HCT116 (cell line): ENCODE results near the gene TJP1. TPM values are rescaled to one million over a fixed set of nuclear protein-coding genes. Genes with fewer than 3 reads are reported as not detected.

ENCODE experiments used
- ATAC-seq: fragments of 200-7000 bp; cut with Tn5 transposase; 2 replicates; pipeline ENCODE4 v1.9.1; 2020; ENCODE audit warnings: mild to moderate bottlenecking, moderate library complexity
- BruUV-seq: library from RNA; stranded (reverse); fragments of 400-500 nt; replicated peaks from 2 replicates; lab custom pipeline; 2021; lab: Mats Ljungman, UMichigan
- CTCF ChIA-PET: fragments of 300-600 bp; sonication (Branson Sonifier 250); formaldehyde crosslinking; loops from one replicate; lab custom pipeline; 2021; ENCODE audit warnings: antibody characterized with exemption; lab: Charles Lee
- POLR2A ChIA-PET: fragments of 300-600, 350-600 bp; sonication (Branson Sonifier 250); formaldehyde crosslinking; loops from one replicate; lab custom pipeline; 2021; ENCODE audit warnings: antibody characterized with exemption; lab: Charles Lee
- RAD21 ChIA-PET, 2 experiments: fragments of 300-600 bp; sonication (Branson Sonifier 250); formaldehyde crosslinking; loops; one replicate each; lab custom pipeline; 2023; ENCODE audit warnings: low total read pairs in 2 of 2; ENCODE audit not compliant: uncharacterized antibody in 2 of 2, unreplicated experiment in 2 of 2, low non-redundant PET in 1 of 2; lab: Charles Lee
- DNase-seq: peaks from one replicate; pipeline ENCODE4 v3.0.0-alpha.2; 2010; ENCODE audit warnings: low read depth, low spot score
- H2AFZ ChIP-seq: fragments of 200-600 bp; shearing (Covaris generic), sonication (generic); 2 replicates; pipeline ENCODE4 v1.6.1; 2017; ENCODE audit warnings: low read depth, mixed run types, mixed read lengths, antibody characterized with exemption, low read length; ENCODE audit not compliant: poor library complexity, severe bottlenecking
- H3K27ac ChIP-seq: 2 replicates; pipeline ENCODE4 v1.5.1; 2012; ENCODE audit warnings: low read depth, low read length
- H3K27me3 ChIP-seq: fragments of 200-600 bp; sonication (generic); 2 replicates; pipeline ENCODE4 v1.6.1; 2016; ENCODE audit warnings: mixed run types, low read length, mixed read lengths; ENCODE audit not compliant: insufficient read depth
- H3K36me3 ChIP-seq, 2 experiments: fragments of 200-500 bp in 1 of 2; fragments of 200-600 bp in 1 of 2; sonication (Bioruptor generic) in 1 of 2; sonication (generic) in 1 of 2; 2 replicates each; pipeline versions ENCODE4 v1.5.1 to v1.6.1; 2014 to 2016; ENCODE audit warnings: low read length in 2 of 2, inconsistent platforms in 1 of 2, mixed read lengths in 1 of 2, mixed run types in 1 of 2; ENCODE audit not compliant: insufficient read depth in 2 of 2, control insufficient read depth in 1 of 2
- H3K4me1 ChIP-seq, 2 experiments: fragments of 200-600 bp in 1 of 2; sonication (generic) in 1 of 2; 2 replicates each; pipeline versions ENCODE4 v1.5.1 to v1.6.1; 2012 to 2017; ENCODE audit warnings: low read length in 2 of 2, inconsistent platforms in 1 of 2, mild to moderate bottlenecking in 1 of 2, mixed read lengths in 1 of 2, mixed run types in 1 of 2, moderate library complexity in 1 of 2; ENCODE audit not compliant: insufficient read depth in 2 of 2, control insufficient read depth in 1 of 2
- H3K4me2 ChIP-seq: fragments of 200-600 bp; sonication (generic); 2 replicates; pipeline ENCODE4 v1.6.1; 2017; ENCODE audit warnings: mixed run types, low read length, mixed read lengths
- H3K4me3 ChIP-seq, 2 experiments: fragments of 200-600 bp in 1 of 2; sonication (generic) in 1 of 2; replicated peaks in 1 of 2; 2 replicates each; pipeline ENCODE4 v1.5.1; 2011 to 2016; ENCODE audit warnings: low read length in 2 of 2, control low read depth in 1 of 2, low read depth in 1 of 2, mild to moderate bottlenecking in 1 of 2, mixed read lengths in 1 of 2, mixed run types in 1 of 2
- H3K79me2 ChIP-seq: fragments of 200-600 bp; sonication (generic); 2 replicates; pipeline ENCODE4 v1.6.1; 2017; ENCODE audit warnings: mild to moderate bottlenecking, mixed run types, low read length, moderate library complexity, mixed read lengths; ENCODE audit not compliant: insufficient read depth
- H3K9ac ChIP-seq: fragments of 200-600 bp; sonication (generic); 2 replicates; pipeline ENCODE4 v1.6.1; 2016; ENCODE audit warnings: low read length, mixed read lengths
- H3K9me2 ChIP-seq: fragments of 200-600 bp; sonication (generic), shearing (Covaris generic); 2 replicates; pipeline ENCODE4 v1.6.1; 2017; ENCODE audit warnings: mixed run types, mild to moderate bottlenecking, moderate library complexity; ENCODE audit not compliant: insufficient read depth
- H3K9me3 ChIP-seq, 2 experiments: fragments of 200-500 bp in 1 of 2; fragments of 200-600 bp in 1 of 2; sonication (Bioruptor generic) in 1 of 2; sonication (generic) in 1 of 2; 2 replicates each; pipeline ENCODE4 v1.6.1; 2014 to 2017; ENCODE audit warnings: low read length in 2 of 2, mixed read lengths in 2 of 2, inconsistent platforms in 1 of 2, low read depth in 1 of 2, mild to moderate bottlenecking in 1 of 2, mixed run types in 1 of 2, moderate library complexity in 1 of 2; ENCODE audit not compliant: control insufficient read depth in 1 of 2, insufficient read depth in 1 of 2
- H4K20me1 ChIP-seq: fragments of 200-600 bp; sonication (generic), shearing (Covaris generic); 2 replicates; pipeline ENCODE4 v1.6.1; 2017; ENCODE audit warnings: mixed run types, mild to moderate bottlenecking, moderate library complexity; ENCODE audit not compliant: insufficient read depth
- CBX3 ChIP-seq: IDR thresholded peaks from 2 replicates; pipeline ENCODE4 v1.6.1; 2012; ENCODE audit warnings: low read depth
- CEBPB ChIP-seq: IDR thresholded peaks from 2 replicates; pipeline ENCODE4 v1.6.1; 2012; ENCODE audit warnings: low read depth
- FOSL1 ChIP-seq: IDR thresholded peaks from 2 replicates; pipeline ENCODE4 v1.6.1; 2012; ENCODE audit warnings: low read depth
- JUND ChIP-seq: IDR thresholded peaks from 2 replicates; pipeline ENCODE4 v1.6.1; 2012
- SP1 ChIP-seq: IDR thresholded peaks from 2 replicates; pipeline ENCODE4 v1.6.1; 2012; ENCODE audit warnings: low read depth
- SRF ChIP-seq: IDR thresholded peaks from 2 replicates; pipeline ENCODE4 v1.6.1; 2012; ENCODE audit warnings: low read depth
- TCF7L2 ChIP-seq: IDR thresholded peaks from 2 replicates; pipeline ENCODE4 v1.7.0; 2011; ENCODE audit warnings: borderline replicate concordance, inconsistent platforms; ENCODE audit not compliant: insufficient read depth, insufficient read length; ENCODE audit errors: extremely low read depth
- YY1 ChIP-seq: IDR thresholded peaks from 2 replicates; pipeline ENCODE4 v1.6.1; 2011; ENCODE audit warnings: low read length, low read depth, moderate library complexity, mild to moderate bottlenecking; ENCODE audit not compliant: insufficient replicate concordance; ENCODE audit errors: extremely low read depth
- ZNF274 ChIP-seq: fragments of 200-500 bp; sonication (Bioruptor generic); IDR thresholded peaks from 2 replicates; pipeline ENCODE4 v1.6.1; 2014; ENCODE audit warnings: mild to moderate bottlenecking, low read depth, low read length, inconsistent platforms
- intact Hi-C: fragments of 100-400 bp; cut with micrococcal nuclease; formaldehyde crosslinking; loops from 2 replicates; pipeline ENCODE4 v1.10.0; 2022
- total RNA-seq: library from RNA; stranded (reverse); gene quantifications from one replicate; pipeline ENCODE4 v1.2.1, GENCODE V29; 2021; ENCODE audit not compliant: unreplicated experiment
- TF ChIP-seq, protein P1 (sequence below): IDR thresholded peaks from 2 replicates; pipeline ENCODE4 v1.6.1; 2012; ENCODE audit warnings: low read depth

The TJP1 gene
- total RNA-seq, 1 experiment from 2014 or later = 83.6 TPM

DNA sequence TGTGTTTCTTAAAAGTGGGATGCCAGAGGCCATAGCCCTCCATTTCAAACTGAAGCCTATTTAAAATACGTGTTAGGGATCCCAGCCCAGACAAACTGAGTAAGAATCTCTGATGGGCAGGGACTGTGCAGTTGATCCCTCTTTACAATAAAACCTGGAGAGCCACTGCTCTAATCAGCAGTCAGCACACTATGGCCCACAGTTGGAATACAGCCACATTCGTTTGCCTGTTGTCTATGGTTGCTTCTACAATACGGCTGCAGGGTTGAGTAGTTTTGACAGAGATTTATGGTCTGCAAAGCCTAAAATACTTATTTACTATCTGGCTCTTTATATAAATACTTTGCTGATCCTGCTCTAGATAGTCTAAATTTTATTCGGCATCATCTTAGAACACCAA lies 32.4 kb downstream of the TJP1 start:
- DNase-seq (no peak), ATAC-seq (no peak)
- Histone ChIP-seq H3K9me3 (0 out of 4 replicates have a peak, but pooled peaks cover 0 to 4% of the 10 kb centered on the region in 2 experiments), H3K27ac (no peak overlapping the region), H3K4me1 (peaks cover 0 to 23% of the 10 kb centered on the region in 2 experiments; a peak in 3 of 4 replicates), H4K20me1 (peaks cover 3% of the 10 kb centered on the region; the same call in 1 of the 2 replicates), H3K9ac (no peak overlapping the region), H3K27me3 (no peaks in the 10 kb centered on the region), H3K4me3 (no peak overlapping the region), H3K36me3 (peaks cover 0 to 21% of the 10 kb centered on the region in 2 experiments; a peak in 1 of 4 replicates), H3K79me2 (peaks cover 71% of the 10 kb centered on the region), H3K4me2 (peak overlapping the region; percentile 17), H3K9me2 (no peaks in the 10 kb centered on the region), H2AFZ (no peak overlapping the region)
- RAD21 ChIA-PET = no interaction called here
- POLR2A ChIA-PET = no interaction called here
- intact Hi-C loops = no loop called here
- CTCF ChIA-PET = no interaction called here
- no peak for TF ChIP-seq SRF
- TF ChIP-seq JUND = no peak
- TF ChIP-seq FOSL1 = no peak
- TF ChIP-seq YY1 = no peak
- no peak for TF ChIP-seq SP1
- TF ChIP-seq, protein P1, sequence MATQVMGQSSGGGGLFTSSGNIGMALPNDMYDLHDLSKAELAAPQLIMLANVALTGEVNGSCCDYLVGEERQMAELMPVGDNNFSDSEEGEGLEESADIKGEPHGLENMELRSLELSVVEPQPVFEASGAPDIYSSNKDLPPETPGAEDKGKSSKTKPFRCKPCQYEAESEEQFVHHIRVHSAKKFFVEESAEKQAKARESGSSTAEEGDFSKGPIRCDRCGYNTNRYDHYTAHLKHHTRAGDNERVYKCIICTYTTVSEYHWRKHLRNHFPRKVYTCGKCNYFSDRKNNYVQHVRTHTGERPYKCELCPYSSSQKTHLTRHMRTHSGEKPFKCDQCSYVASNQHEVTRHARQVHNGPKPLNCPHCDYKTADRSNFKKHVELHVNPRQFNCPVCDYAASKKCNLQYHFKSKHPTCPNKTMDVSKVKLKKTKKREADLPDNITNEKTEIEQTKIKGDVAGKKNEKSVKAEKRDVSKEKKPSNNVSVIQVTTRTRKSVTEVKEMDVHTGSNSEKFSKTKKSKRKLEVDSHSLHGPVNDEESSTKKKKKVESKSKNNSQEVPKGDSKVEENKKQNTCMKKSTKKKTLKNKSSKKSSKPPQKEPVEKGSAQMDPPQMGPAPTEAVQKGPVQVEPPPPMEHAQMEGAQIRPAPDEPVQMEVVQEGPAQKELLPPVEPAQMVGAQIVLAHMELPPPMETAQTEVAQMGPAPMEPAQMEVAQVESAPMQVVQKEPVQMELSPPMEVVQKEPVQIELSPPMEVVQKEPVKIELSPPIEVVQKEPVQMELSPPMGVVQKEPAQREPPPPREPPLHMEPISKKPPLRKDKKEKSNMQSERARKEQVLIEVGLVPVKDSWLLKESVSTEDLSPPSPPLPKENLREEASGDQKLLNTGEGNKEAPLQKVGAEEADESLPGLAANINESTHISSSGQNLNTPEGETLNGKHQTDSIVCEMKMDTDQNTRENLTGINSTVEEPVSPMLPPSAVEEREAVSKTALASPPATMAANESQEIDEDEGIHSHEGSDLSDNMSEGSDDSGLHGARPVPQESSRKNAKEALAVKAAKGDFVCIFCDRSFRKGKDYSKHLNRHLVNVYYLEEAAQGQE = no peak
- no peak for TF ChIP-seq CEBPB
- no peak for TF ChIP-seq ZNF274
- no peak for TF ChIP-seq CBX3
- TF ChIP-seq TCF7L2 = no peak
- BruUV-seq = no TSS peak
